Fibroblast of mammary gland (primary cell): ENCODE results near the gene SLC22A23.

Experiments
- DNase-seq: peaks from one replicate; pipeline ENCODE4 v3.0.0-alpha.2; 2010; ENCODE audit warnings: low read depth
- H3K4me3 ChIP-seq: 2 replicates; pipeline ENCODE4 v1.5.1; 2011; ENCODE audit warnings: low read depth, mild to moderate bottlenecking, low read length, moderate library complexity; ENCODE audit not compliant: control insufficient read depth
- CTCF ChIP-seq: conservative IDR thresholded peaks from 2 replicates; pipeline ENCODE4 v1.5.1; 2011; ENCODE audit warnings: low read depth, low read length, inconsistent platforms; ENCODE audit not compliant: control insufficient read depth, insufficient read depth

The SLC22A23 gene

DNA sequence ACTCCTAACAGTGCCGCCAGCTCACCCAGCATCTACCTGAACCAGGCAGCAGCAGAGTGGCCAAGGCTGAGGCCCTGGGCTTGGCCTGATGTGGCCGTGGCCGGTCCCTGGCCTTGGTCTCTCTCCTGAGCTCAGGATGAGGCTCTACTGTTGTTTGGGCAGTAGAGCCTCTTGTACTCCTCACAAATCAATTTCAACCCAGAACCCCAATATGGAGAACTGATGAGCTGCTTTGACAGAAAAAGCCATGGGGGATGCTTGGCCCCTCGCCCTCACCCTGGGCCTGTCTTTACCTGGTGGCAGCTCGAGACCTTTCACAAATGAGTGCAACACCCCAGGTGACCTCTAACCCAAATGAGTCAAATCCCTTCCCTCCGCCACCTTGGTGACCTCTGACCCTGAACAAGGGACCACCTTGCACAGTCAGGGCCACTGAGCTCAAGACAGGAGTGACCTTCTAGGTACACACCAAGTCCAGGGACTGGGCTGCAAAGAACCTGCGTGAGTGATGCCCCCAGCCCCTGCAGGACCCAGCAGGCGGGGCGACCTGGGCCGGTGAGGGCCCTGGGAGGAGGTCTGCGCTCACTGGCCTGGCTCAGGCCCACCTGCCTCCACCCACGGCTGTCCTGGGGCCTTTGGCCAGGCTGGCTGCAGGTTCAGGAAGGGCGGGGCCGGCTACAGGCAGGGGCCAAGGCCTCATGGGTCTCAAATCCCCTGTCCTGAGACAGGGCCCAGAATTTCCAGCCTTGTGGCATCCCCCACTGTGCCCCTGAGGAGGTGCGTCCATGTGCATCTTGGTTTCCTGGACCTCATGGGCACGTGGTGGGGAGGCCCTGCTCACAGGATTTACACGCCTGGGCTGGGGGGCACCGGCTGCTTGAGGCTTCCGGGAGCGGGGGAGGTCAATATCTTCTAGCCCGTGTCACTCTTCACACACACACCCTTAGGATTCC, 167.9 kb downstream of the SLC22A23 start:
- DNase-seq = no peak
- H3K4me3 ChIP-seq = no peak overlapping the region
- TF ChIP-seq CTCF = no peak

DNA sequence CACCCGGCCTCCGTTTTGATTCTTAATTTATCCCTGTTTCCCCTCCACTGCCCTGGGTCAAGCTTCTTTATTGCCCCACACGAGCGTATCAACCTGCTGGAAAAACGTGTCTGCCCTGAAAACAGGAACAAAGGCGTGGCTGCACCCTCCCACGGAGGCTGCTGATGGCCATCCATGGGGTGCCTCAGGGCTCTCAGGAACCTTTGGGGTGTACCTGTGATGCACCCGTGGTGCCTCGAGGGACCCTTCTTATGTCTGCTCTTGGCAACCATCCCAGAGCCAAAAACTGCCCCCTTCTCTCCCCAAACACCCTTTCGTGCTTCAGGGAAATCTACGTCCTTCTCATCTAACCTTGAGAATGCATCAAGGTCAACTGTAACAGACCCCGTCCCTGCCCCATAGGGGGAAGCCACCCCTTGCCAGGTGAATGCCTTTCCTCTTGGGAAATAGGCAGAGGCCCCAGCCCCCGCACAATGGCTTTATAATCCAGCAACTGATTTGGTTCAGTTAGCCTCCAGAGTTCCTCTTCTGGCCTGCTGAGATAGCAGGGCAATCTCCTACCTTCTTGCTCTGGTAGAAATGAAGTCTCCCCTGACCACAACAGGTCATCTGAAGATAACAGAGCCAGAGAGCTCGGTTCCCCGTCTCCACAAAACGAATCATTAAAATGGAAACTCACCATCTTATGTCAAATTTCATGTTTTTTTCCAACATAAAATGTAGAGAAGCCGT, 168.7 kb downstream of the SLC22A23 start:
- no peak for DNase-seq
- no peak overlapping the region for H3K4me3 ChIP-seq
- TF ChIP-seq CTCF = no peak

GRCh38 chr6:3287308-3287707, 169.5 kb downstream of the SLC22A23 start:
- TF ChIP-seq CTCF = no peak
- DNase-seq = peak; percentile 38
- no peak overlapping the region for H3K4me3 ChIP-seq

DNA sequence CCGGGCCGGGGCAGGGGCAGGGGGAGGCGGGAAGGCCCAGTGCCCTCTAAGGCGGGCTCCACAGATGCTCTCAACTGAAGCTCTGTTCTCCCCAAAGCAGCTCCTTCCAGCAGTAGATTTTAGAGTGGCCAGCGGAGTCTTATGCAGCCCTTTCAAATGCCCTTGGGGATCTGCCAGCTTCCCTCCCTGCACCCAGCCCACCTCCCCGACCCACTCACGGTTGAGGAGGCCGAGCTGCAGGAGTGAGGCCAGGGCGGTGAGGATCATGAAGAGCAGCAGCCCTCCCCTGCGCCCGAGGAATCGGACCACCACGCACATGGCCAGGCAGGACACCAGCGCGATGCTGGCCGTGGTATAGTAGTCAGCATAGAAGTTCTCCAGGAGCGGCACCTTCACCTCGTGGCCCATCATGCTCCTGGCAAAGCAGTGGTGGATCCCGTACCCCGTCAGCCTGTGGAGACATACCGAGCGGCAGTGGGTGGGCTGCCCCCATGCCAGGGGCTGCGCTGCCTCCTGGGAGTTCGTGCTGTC, 170.1 kb downstream of the SLC22A23 start:
- H3K4me3 ChIP-seq = no peak overlapping the region
- no peak for TF ChIP-seq CTCF

GRCh38 chr6:3285732-3286131, 171.1 kb downstream of the SLC22A23 start:
- no peak overlapping the region for H3K4me3 ChIP-seq
- no peak for DNase-seq
- no peak for TF ChIP-seq CTCF

More for the DNA sequence above, 170.1 kb downstream of the SLC22A23 start:
- DNase-seq = no peak

GRCh38 chr6:3285049-3285639, 171.7 kb downstream of the SLC22A23 start:
- H3K4me3 ChIP-seq = no peak overlapping the region
- DNase-seq = no peak
- no peak for TF ChIP-seq CTCF
